HCT116 (cell line): ENCODE results near the gene CAMKMT. TPM values are rescaled to one million over a fixed set of nuclear protein-coding genes. Genes with fewer than 3 reads are reported as not detected.
"Not testable (repeated sequence)": the region's sequence is repeated elsewhere in the genome, so short reads cannot be mapped to it uniquely, and the experiment has no call there.

ENCODE experiments used
- ATAC-seq: fragments of 200-7000 bp; cut with Tn5 transposase; 2 replicates; pipeline ENCODE4 v1.9.1; 2020; ENCODE audit warnings: mild to moderate bottlenecking, moderate library complexity
- BruUV-seq: library from RNA; stranded (reverse); fragments of 400-500 nt; replicated peaks from 2 replicates; lab custom pipeline; 2021; lab: Mats Ljungman, UMichigan
- CTCF ChIA-PET: fragments of 300-600 bp; sonication (Branson Sonifier 250); formaldehyde crosslinking; loops from one replicate; lab custom pipeline; 2021; ENCODE audit warnings: antibody characterized with exemption; lab: Charles Lee
- POLR2A ChIA-PET: fragments of 300-600, 350-600 bp; sonication (Branson Sonifier 250); formaldehyde crosslinking; loops from one replicate; lab custom pipeline; 2021; ENCODE audit warnings: antibody characterized with exemption; lab: Charles Lee
- RAD21 ChIA-PET, 2 experiments: fragments of 300-600 bp; sonication (Branson Sonifier 250); formaldehyde crosslinking; loops; one replicate each; lab custom pipeline; 2023; ENCODE audit warnings: low total read pairs in 2 of 2; ENCODE audit not compliant: uncharacterized antibody in 2 of 2, unreplicated experiment in 2 of 2, low non-redundant PET in 1 of 2; lab: Charles Lee
- DNase-seq: peaks from one replicate; pipeline ENCODE4 v3.0.0-alpha.2; 2010; ENCODE audit warnings: low read depth, low spot score
- H2AFZ ChIP-seq: fragments of 200-600 bp; shearing (Covaris generic), sonication (generic); 2 replicates; pipeline ENCODE4 v1.6.1; 2017; ENCODE audit warnings: low read depth, mixed run types, mixed read lengths, antibody characterized with exemption, low read length; ENCODE audit not compliant: poor library complexity, severe bottlenecking
- H3K27ac ChIP-seq: 2 replicates; pipeline ENCODE4 v1.5.1; 2012; ENCODE audit warnings: low read depth, low read length
- H3K27me3 ChIP-seq: fragments of 200-600 bp; sonication (generic); 2 replicates; pipeline ENCODE4 v1.6.1; 2016; ENCODE audit warnings: mixed run types, low read length, mixed read lengths; ENCODE audit not compliant: insufficient read depth
- H3K36me3 ChIP-seq, 2 experiments: fragments of 200-500 bp in 1 of 2; fragments of 200-600 bp in 1 of 2; sonication (Bioruptor generic) in 1 of 2; sonication (generic) in 1 of 2; 2 replicates each; pipeline versions ENCODE4 v1.5.1 to v1.6.1; 2014 to 2016; ENCODE audit warnings: low read length in 2 of 2, inconsistent platforms in 1 of 2, mixed read lengths in 1 of 2, mixed run types in 1 of 2; ENCODE audit not compliant: insufficient read depth in 2 of 2, control insufficient read depth in 1 of 2
- H3K4me1 ChIP-seq, 2 experiments: fragments of 200-600 bp in 1 of 2; sonication (generic) in 1 of 2; 2 replicates each; pipeline versions ENCODE4 v1.5.1 to v1.6.1; 2012 to 2017; ENCODE audit warnings: low read length in 2 of 2, inconsistent platforms in 1 of 2, mild to moderate bottlenecking in 1 of 2, mixed read lengths in 1 of 2, mixed run types in 1 of 2, moderate library complexity in 1 of 2; ENCODE audit not compliant: insufficient read depth in 2 of 2, control insufficient read depth in 1 of 2
- H3K4me2 ChIP-seq: fragments of 200-600 bp; sonication (generic); 2 replicates; pipeline ENCODE4 v1.6.1; 2017; ENCODE audit warnings: mixed run types, low read length, mixed read lengths
- H3K4me3 ChIP-seq, 2 experiments: fragments of 200-600 bp in 1 of 2; sonication (generic) in 1 of 2; replicated peaks in 1 of 2; 2 replicates each; pipeline ENCODE4 v1.5.1; 2011 to 2016; ENCODE audit warnings: low read length in 2 of 2, control low read depth in 1 of 2, low read depth in 1 of 2, mild to moderate bottlenecking in 1 of 2, mixed read lengths in 1 of 2, mixed run types in 1 of 2
- H3K79me2 ChIP-seq: fragments of 200-600 bp; sonication (generic); 2 replicates; pipeline ENCODE4 v1.6.1; 2017; ENCODE audit warnings: mild to moderate bottlenecking, mixed run types, low read length, moderate library complexity, mixed read lengths; ENCODE audit not compliant: insufficient read depth
- H3K9ac ChIP-seq: fragments of 200-600 bp; sonication (generic); 2 replicates; pipeline ENCODE4 v1.6.1; 2016; ENCODE audit warnings: low read length, mixed read lengths
- H3K9me2 ChIP-seq: fragments of 200-600 bp; sonication (generic), shearing (Covaris generic); 2 replicates; pipeline ENCODE4 v1.6.1; 2017; ENCODE audit warnings: mixed run types, mild to moderate bottlenecking, moderate library complexity; ENCODE audit not compliant: insufficient read depth
- H3K9me3 ChIP-seq, 2 experiments: fragments of 200-500 bp in 1 of 2; fragments of 200-600 bp in 1 of 2; sonication (Bioruptor generic) in 1 of 2; sonication (generic) in 1 of 2; 2 replicates each; pipeline ENCODE4 v1.6.1; 2014 to 2017; ENCODE audit warnings: low read length in 2 of 2, mixed read lengths in 2 of 2, inconsistent platforms in 1 of 2, low read depth in 1 of 2, mild to moderate bottlenecking in 1 of 2, mixed run types in 1 of 2, moderate library complexity in 1 of 2; ENCODE audit not compliant: control insufficient read depth in 1 of 2, insufficient read depth in 1 of 2
- H4K20me1 ChIP-seq: fragments of 200-600 bp; sonication (generic), shearing (Covaris generic); 2 replicates; pipeline ENCODE4 v1.6.1; 2017; ENCODE audit warnings: mixed run types, mild to moderate bottlenecking, moderate library complexity; ENCODE audit not compliant: insufficient read depth
- CEBPB ChIP-seq: IDR thresholded peaks from 2 replicates; pipeline ENCODE4 v1.6.1; 2012; ENCODE audit warnings: low read depth
- FOSL1 ChIP-seq: IDR thresholded peaks from 2 replicates; pipeline ENCODE4 v1.6.1; 2012; ENCODE audit warnings: low read depth
- JUND ChIP-seq: IDR thresholded peaks from 2 replicates; pipeline ENCODE4 v1.6.1; 2012
- MAX ChIP-seq: IDR thresholded peaks from 2 replicates; pipeline ENCODE4 v1.6.1; 2012
- TCF7L2 ChIP-seq: IDR thresholded peaks from 2 replicates; pipeline ENCODE4 v1.7.0; 2011; ENCODE audit warnings: borderline replicate concordance, inconsistent platforms; ENCODE audit not compliant: insufficient read depth, insufficient read length; ENCODE audit errors: extremely low read depth
- YY1 ChIP-seq: IDR thresholded peaks from 2 replicates; pipeline ENCODE4 v1.6.1; 2011; ENCODE audit warnings: low read length, low read depth, moderate library complexity, mild to moderate bottlenecking; ENCODE audit not compliant: insufficient replicate concordance; ENCODE audit errors: extremely low read depth
- ZFX ChIP-seq: fragments of 450-650 bp; IDR thresholded peaks from 2 replicates; pipeline ENCODE4 v1.6.1; 2017
- intact Hi-C: fragments of 100-400 bp; cut with micrococcal nuclease; formaldehyde crosslinking; loops from 2 replicates; pipeline ENCODE4 v1.10.0; 2022
- total RNA-seq: library from RNA; stranded (reverse); gene quantifications from one replicate; pipeline ENCODE4 v1.2.1, GENCODE V29; 2021; ENCODE audit not compliant: unreplicated experiment

Gene CAMKMT
- total RNA-seq, 1 experiment from 2014 or later, result 10.6 TPM

- no peak for ATAC-seq
- CTCF ChIA-PET, result interaction anchor here (1.2 to 1.7 kb wide), 2 partner anchors 17 to 19 kb away, joined by 5 to 6 read pairs; no protein-coding TSS in a partner anchor
These were observed 136.8 kb downstream of the CAMKMT start for GRCh38 chr2:44498551-44498950.

GRCh38 chr2:44505664-44506063 is 143.9 kb downstream of the CAMKMT start:
- H3K9me2 ChIP-seq, intact Hi-C loops, CTCF ChIA-PET, RAD21 ChIA-PET, H3K4me3 ChIP-seq, H3K27me3 ChIP-seq, H3K9ac ChIP-seq, H3K4me1 ChIP-seq, ATAC-seq, BruUV-seq, POLR2A ChIA-PET, H2AFZ ChIP-seq, H4K20me1 ChIP-seq, DNase-seq, H3K79me2 ChIP-seq, H3K9me3 ChIP-seq, H3K4me2 ChIP-seq, H3K36me3 ChIP-seq, H3K27ac ChIP-seq: not testable (repeated sequence)

More at GRCh38 chr2:44498551-44498950, 136.8 kb downstream of the CAMKMT start:
- TF ChIP-seq JUND, result no peak
- no peak for TF ChIP-seq TCF7L2
- TF ChIP-seq CEBPB, result no peak
- TF ChIP-seq FOSL1, result no peak
- no peak for TF ChIP-seq YY1
- TF ChIP-seq ZFX, result no peak
- TF ChIP-seq MAX, result no peak
- H3K4me2 ChIP-seq, result no peak overlapping the region
- H3K9ac ChIP-seq, result no peak overlapping the region
- H4K20me1 ChIP-seq, result no peaks in the 10 kb centered on the region
- peaks cover 0 to 4% of the 10 kb centered on the region in 2 experiments; a peak in 2 of 4 replicates for H3K4me1 ChIP-seq
- H3K27me3 ChIP-seq, result no peaks in the 10 kb centered on the region
- ChIA-PET POLR2A (no interaction called here), RAD21 (no interaction called here)
- intact Hi-C loops, result no loop called here
- no peak for DNase-seq
- H3K79me2 ChIP-seq, result no peaks in the 10 kb centered on the region
- no peak overlapping the region for H2AFZ ChIP-seq
- H3K9me2 ChIP-seq, result no peaks in the 10 kb centered on the region
- BruUV-seq, result no TSS peak
- H3K9me3 ChIP-seq, result no peaks in the 10 kb centered on the region
- no peak overlapping the region for H3K4me3 ChIP-seq
- no peak overlapping the region for H3K27ac ChIP-seq
- H3K36me3 ChIP-seq, result no peaks in the 10 kb centered on the region
